Measurements from ENCODE around the gene CCDC148.

CCDC148 gene

DNA sequence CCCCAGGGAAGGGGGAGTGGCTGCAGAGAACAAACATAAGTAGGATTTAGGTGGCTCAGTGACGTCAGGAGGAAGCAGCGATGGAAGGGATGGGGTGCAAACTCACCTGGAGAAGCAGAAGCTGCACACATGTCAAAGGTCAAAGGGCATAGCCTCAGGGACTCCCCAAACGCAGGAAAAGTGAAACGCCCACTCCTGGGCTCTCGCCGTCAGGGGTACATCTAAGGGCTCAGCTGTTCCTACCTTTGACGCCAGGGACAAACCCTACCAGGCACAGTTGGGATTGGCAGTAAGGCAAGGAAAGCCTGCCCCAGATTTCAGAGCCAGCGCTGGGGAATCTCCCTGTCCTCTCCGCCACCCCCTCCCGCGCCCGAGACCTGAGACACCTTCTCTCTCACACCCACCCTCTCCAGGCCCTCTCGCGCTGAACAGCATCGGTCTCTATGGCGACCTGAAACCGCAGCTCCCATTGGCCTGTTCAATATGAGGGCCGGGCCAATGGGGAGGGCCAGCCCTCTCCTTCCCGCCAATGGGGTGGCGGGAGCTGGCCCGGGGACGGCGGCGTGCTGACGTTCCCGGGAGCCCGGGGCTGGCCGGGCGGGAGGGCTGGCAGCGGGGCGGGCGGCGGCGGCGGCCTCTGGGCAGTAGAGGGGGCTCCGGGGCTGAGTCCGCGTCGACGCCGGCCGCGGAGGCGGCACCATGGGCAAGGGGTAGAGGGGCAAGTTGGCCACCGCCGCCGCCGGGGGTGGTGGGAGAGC, at the start of gene CCDC148, which contains the start of gene PKP4:
TSS of gene CCDC148 (minus strand) at position 445 of the 758 bp plus-strand sequence. CDS start at position 131, 314 bp downstream.
TSS of gene PKP4 (plus strand) at position 644 of the 758 bp plus-strand sequence. CDS start 76,233 bp downstream, outside the sequence.
- peak; percentile 96 for DNase-seq

DNA sequence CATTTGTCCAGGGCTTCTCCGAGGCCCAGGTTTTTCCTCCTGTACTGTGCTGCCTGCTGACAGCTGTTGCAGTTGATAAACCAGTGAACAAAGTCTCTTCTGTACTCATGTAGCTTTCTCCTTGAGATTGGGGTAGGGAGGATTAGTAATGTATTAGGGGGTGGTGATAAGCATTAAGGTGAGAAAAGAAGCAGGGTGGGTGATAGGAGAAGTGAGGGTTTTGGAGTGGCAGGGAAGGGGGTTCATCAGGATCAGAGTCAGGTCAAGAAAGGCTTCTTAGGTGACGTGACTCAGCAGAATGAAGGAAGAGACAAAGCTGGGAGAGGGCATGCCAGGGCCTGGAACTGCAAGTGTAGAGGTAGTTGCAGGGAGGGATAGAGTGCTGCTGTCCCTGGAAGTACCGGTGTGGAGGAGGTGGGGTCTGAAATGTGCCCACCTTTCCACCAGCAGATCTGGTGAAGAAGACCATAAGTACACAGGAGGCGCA, 48.9 kb upstream of the CCDC148 start:
- DNase-seq, result no peak

DNA sequence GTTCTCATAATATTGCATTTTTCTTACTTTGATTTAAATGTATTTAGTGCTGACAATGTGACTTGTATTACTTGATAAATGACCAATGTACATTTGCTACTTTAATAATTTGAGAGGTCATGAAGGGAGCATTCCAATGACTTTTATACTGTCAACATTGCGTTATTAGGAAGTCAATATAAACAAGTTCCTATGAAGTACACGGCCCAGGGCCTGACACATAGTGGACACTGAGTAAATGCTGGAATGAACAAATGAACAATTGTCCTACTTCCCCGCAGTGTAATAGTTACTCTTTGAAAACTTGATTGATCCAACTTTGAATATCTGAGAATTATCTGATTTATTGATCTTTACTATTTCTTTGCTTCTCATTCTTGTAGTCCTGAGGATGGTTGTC, 47.5 kb upstream of the CCDC148 start:
- DNase-seq, result no peak

DNA sequence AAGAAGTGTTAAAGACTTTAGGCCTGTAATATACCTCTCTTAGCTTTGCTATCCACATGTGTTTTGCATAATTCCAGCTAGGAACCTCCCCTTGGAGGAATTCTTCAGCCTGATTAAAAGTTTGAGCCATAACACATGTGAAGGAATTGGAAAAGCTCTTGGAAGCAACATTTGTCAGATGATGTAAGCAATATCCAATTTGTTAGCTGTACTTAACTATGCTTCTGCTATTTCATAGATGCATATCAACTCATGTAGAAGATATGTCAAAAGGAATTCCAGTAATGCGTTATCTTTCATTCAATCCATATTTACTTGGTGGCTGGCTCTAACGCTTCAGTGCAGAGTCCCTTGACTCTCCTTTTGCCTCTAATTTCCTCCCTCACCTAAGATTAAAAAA, 46.4 kb upstream of the CCDC148 start:
- no peak for DNase-seq

DNA sequence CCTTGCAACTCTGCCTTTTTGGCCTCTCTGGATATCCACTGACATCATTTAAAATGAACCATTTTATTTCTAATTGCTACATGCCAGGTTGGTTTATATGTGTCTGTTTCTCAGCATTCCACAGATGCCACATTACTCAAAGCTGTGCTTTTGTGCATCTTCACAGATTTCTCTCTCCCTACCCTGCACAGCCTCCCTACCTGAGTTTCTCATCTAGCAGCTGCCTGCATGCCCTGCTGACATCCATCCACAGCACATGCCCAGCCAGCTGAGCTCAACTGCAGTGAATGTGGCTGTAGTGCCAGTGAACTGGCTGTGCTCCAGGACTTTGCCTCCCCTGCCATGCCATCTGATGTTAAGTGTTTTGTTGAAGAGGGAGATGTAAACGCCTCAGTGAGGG, 44.7 kb upstream of the CCDC148 start:
- DNase-seq, result peak; percentile 82

DNA sequence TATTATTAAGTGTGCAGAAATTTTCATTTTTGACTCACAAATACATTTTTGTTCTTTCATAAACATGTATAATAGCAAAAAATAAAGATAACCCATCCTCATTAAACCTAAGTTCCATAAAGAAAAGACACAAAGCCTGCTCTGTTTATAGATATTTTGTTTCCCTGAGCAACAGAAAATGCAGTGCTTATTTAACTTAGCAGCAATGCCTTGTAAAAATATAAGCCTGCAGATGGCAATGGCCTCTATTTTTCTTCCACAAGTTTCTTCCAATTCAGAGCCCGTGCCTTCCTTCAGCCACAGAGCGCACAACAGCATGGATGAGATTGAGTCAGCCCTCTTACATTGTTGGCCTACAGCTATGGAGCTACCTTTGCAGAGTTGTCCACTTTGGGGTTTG, 43.8 kb upstream of the CCDC148 start:
- no peak for DNase-seq

DNA sequence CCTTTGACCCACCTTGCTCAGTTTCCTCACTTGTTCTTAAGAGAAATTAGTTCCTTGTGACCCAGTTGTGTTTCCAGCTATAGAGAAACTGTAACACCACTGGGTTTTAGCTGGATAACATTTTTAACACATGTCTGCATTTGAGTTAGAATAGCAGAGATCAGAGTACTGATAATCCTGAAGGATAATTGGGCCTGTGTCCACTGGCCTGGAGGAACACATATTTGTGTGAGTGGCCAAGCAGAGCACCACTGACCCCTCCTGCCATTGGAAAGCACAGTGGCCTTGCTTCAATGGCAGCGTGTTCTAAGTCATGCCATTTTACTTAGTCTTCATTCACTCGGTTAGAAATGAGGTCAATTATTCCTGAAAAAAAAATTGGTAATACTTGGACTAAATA, 42.8 kb upstream of the CCDC148 start:
- no peak for DNase-seq

DNA sequence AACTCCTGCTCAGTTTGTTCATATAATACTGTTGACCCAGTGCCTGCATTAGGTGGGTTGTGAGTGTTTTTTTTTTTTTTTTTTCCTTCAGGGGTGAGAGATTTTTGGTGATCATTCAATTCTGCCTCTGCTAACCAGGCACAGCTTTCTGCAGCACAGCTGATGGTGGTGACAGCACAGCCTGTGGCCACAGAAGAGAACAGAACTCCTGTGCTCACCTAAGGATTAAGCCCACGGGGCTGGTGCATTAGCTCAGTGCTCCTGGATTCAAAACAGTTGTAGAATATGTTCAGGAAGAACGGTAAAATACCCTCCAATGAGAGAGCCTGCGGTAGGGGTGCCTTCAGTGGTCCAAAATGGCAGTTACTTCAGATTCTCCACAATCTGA, 42.2 kb upstream of the CCDC148 start:
- DNase-seq, result no peak

DNA sequence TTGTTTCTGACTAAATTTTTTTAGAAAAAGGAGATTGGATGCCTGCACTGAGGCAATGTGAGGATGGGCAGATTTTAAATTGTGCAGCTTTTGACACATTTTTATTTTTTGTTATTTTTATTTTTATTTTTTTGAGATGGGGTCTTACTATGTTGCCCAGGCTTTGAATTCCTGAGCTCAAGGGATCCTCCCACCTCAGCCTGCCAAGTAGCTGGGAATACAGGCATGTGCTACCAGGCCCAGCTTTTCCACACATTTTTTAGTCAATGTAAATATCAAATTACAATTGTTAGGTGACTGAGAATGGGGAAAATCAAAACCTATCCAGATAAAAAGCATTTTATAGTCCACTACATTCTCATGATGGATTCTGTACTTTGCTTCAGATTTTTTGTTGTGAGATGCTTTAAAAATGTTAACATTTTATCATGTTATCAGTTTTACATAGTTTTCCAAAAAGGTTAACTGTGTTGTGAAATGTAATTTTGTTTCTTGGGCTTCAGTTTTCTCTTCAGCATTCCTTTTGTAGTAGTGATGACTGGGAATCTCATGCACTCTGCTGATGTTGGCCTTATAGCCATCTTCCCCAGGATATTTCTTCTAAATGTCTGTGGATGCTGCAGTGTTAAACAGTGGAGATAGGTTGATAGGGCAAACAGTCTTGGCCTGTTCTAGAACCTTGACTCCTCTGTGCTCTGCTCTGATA, 41.6 kb upstream of the CCDC148 start:
- DNase-seq, result no peak

DNA sequence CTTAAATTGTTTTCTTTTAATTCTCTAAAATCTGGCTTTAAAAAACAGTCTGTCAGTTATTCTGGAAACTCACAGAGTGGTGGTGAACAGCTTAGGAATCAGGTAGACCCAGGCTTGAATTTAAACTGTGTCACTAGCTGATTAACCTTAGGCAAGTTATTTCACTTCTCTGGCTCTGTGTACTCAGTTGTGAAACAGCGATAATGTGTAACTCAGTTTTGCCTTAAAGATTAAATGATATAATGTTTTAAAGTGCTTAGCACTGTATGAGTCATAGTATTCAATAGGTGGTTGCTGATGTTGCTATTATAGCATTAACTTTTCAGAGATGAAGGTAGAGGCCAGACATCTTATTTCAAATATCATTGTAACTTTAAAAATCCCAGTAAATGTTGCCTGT, 40.9 kb upstream of the CCDC148 start:
- DNase-seq, result no peak

DNA sequence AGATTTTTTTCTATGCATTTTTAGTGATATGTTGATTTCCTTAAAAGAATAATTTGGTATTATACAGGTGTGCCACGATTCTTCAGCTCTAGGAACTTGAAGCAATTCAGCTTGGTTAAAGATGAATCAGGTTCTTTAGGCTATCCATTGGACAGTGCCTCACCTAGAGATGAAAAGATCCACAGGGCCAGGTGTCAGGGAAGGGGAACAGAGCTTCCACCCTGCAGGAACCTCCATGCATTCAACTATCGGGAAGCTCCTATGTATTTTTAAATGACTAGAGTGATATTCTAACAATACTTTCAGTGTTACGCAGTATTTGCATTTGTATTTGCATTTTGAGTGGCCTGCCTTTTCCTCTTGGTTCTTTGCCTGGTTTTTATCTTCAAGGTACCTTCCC, 40.4 kb upstream of the CCDC148 start:
- no peak for DNase-seq

DNA sequence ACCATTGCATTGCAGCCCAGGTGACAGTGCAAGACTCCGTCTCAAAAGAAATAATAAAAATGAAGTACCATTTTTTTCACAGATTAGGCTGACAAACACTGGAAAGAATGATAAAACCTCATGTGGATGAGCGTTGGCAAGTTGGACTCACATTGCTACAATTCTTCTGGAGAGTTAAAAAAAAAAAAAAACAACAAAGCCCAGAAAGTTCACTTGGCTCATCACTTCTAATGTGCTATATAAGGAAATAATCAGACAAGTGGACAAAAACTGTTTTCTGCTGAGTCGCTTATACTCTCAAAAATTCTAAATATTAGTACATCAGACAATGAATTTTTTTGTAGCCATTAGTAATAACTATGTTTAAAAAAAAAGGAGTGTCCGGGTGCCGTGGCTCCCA, 38.6 kb upstream of the CCDC148 start:
- no peak for DNase-seq

DNA sequence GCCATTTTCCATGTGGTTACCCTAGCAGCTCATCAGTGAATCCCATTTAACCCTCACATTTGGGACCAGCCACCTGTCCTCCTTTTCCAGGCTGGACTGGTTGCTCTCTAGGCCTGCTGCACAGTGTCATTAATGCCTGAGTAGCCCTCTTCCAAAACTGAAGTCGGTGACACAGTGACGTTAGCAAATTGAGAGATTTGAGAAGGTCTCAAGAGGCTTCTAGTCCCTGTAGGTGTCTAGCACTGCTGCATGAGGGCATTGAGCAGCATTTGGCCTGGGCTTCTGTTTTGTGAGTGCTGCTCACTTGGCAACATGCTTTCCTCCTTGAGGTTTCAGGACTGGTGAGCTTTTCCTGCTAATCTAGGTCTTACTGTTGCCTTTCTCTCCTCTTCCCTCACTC, 36.9 kb upstream of the CCDC148 start:
- peak; percentile 31 for DNase-seq

DNA sequence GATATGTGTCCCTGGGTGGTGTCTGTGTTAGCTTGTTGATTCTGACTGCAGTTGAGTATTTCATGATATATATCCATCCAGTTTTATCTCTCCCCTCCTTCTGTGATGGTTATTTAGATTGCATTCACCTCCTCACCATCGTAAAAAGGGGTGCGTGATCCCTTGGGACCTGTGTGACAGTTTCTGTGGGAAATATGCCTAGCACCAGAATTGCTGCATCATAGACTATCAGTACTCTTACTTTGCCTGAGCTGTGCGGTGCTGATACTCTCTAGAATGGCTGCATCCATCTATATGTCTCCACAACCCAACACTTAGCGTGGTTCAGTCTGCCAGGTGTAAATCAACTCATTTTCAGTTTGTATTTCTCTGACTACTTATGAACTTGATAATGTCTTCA, 34.5 kb upstream of the CCDC148 start:
- DNase-seq, result no peak

DNA sequence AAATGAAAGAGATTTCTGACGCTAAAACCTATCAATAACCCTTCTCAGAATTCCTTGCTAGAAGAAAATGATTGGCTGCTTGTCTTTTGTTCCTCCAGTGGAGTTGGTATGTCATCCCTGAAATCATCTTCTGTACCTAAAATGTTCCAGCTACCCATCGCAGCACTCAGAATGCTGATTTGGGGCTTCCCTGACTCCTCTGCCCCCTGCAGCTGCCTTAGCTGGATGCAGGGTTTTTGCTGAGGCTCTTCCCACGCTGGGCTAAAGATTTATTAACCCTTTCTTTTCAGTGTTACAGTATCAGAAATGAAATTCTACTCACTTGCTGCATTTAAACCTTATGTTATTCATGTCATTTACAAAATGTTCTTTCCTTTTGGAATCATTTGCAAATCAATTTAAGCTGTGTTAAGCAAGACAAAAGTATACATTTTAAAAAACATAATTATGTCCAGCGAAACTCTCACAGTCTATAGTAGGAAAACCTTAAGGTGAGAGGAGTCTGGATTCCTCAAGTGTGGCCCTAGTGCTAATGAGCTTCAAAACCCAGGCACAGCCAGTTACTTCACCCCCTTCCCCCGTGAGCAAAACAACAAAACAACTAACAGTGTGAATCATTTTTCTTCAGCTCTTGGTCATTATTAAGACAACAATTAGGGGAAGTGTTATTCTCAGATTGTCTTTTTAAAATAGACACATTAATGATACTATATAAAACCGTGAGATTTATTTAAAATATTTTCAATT, 33.0 kb upstream of the CCDC148 start:
- no peak for DNase-seq

DNA sequence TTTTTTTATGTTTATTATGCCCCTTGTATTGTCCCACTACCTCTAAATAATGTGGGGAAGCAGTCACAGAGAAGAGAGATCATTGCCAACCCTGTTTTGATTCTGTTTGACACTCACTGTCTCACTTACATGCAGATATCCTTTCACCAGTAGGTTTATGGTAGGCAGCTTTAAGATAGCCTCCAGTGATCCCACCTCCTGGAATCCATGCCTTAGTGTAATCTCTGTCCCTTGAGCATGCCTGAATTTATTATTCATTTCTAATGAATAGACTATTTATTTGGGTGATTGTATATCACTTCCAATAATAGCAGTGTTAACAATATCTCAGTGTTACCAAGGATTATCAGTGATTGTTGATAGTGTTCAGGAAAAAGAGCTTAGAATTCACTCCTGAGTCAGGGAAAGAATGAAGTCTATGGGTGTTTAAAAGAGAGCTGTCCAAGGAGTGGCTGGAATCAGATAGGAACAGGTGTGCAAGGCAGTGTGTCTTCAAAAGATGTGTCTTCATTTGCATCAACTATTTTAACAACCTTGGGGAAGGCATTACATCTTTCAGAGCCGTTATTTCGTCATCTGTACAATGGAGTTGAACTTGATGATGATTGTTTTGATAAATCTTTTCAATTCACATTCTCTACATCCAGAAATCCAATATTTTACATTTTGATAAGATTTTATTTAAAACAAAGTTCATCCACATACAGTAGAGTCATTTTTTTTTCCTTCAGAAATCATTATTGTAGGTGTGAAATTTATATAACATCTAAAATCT, 32.1 kb upstream of the CCDC148 start:
- DNase-seq, result no peak

DNA sequence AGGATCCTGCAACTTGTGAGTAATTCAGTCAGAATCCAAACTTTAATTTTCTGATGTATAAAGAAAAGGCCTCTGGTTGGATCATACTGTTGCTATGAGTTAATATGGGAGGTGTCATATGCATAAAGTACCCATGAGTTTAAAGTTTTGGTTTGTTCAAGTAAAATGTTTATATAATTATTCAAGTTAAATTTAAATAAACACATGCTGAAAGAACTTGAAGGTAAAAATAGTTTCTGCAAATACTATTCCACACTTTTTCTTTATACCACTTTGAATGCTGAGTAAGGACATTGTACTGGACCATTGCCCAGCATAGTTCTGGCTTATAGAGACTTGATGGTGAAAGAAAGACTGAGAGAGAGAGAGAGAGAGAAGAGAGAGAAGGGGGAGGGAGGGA, 30.9 kb upstream of the CCDC148 start:
- no peak for DNase-seq

DNA sequence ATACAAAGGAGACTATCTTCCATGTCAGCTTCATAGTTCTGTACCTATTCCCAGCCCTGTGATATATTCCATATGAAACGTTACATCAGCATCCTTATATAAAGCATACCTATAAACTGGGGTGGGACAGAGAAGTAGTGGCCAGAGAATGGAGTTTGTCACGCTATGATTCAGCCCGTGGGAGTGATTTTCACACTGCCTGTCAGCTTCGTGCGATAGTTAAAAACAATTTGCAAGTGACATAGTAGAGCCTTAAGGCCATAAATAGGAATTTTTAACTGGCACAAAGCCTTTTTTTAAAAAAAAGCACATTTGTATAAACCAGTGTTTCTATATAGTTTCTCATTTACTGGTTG, 30.4 kb upstream of the CCDC148 start:
- no peak for DNase-seq

DNA sequence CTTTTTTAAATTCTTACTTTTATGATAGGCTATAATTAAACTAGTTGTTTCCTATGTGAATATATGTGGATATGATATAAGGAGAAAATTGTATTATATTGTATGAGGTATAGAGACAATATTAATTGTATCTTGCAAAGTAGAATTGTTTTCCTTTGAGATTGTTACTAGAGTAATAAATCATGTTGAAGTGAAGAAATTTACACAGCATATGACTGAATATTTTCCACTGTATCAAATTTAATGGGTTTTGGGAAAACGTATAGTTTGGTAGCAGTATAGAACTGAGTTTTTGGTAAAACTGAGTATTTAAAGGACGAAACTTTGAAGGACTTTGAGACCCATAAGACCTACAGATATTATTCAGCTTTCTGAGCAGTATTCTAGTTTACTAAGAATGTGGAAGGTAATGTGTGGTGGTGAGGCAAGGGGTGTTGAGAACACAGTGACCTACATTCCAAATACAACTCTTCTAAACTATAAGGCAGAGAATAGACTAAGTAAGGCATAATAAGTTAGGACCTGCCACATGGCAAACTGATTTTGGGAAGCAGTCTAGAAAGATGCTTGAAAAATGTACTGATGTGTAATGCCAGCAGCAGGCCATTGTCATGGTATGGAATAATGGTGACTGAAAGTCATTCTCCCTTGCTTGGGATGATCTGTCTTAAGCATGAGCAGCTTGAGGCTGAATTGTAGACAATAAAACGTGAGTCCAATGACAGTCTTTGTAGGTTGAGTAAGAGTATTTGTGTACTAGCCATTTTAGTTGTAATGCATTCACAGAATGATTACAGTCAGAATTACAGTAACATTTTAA, 29.8 kb upstream of the CCDC148 start:
- no peak for DNase-seq

DNA sequence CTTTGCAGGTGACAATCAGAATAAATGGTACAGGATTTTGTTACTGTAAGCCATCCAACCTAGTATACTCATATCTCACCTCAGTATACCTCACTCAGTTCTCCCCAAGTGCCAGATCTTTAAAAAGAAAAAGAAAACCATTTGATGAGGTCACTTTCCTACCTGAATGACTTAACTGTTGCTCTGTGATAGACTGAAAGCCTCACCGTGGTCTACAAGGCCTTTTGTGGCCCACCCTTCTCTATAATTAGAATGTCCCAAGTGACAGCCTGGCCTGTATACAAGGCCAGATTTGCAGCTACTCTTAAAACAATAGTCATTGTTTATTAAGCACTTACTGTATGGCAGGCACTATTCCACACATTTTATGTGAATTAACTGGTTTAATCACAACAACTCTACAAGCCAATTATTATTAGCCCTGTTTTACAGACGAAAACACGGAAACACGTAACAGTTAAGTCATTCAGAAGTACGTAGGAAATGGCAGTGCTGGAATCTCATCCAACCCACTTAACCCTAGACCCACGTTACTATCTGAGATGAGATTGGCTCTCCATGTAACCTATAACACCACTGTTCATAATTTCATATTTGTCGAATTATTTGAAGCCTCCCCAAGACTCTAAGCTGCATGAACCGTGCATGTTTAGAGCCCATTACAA, 28.5 kb upstream of the CCDC148 start:
- DNase-seq, result no peak

DNA sequence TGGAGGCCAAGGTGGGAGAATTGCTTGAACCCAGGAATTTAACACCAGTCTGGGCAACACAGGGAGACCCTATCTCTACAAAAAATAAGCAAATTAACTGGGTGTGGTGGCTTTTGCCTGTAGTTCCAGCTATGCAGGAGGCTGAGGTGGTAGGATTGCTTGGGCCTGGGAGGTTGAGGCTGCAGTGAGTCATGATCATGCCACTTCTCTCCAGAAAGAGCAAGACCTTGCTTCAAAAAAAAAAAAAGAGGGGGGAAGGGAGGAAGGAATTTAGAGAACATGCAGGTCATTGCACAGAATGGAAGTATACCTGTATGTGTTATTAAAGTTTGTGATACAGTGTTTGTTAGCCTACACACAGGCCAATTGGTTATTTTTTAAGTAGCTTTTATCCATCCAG, 26.0 kb upstream of the CCDC148 start:
- DNase-seq, result no peak

Data from NCI-H69 (cell line).